GM18499 (cell line): ENCODE measurements around the gene ENAH.
"Not testable (repeated sequence)": the region's sequence is repeated elsewhere in the genome, so short reads cannot be mapped to it uniquely, and the experiment has no call there.

Experiments used
- ATAC-seq: cut with Tn5 transposase; IDR thresholded peaks from one replicate; pipeline ENCODE4 v1.9.1; 2021; ENCODE audit warnings: moderate number of reproducible peaks; ENCODE audit not compliant: insufficient read depth, unreplicated experiment

ENAH gene

DNA sequence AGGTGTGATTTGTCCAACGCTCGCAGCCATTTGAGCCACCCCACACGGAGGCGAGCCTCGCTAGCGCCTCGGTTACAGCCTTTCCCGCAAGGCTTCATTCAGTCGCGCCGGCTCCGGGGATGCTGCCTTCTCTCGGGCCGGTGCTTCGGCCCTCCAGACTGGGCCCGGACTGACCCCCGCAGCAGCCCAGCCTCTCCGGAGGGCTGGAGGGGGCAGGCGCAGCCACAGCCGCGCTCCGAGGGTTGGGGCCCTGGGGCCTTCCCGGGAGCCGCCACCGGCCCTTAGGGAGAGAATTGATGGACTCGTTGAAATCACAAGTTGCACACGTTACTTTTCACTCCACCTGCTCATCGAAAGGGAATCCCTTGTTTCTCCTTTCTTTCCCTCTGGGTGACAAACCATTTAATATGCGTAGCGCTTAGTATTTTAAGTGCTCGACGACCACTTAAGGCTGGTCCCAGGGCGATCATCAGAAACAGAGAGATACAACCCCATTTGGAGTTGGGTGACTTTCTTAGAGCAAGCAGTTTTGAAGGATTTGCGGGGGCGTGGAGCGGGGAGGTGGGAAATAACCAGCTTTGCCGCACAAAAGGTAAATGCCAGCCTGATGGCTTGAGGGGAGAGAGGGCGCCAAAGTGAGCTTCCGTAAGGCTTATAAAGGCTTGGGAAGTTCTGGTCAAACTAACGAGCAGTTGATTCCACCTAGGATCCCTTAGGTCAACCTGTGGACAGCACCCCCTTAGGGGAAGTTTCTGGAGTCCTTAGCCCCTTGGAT is 24.6 kb upstream of the ENAH start:
- no peak for ATAC-seq

GRCh38 chr1:225674381-225674780 is 21.5 kb upstream of the ENAH start:
- ATAC-seq, result no peak

DNA sequence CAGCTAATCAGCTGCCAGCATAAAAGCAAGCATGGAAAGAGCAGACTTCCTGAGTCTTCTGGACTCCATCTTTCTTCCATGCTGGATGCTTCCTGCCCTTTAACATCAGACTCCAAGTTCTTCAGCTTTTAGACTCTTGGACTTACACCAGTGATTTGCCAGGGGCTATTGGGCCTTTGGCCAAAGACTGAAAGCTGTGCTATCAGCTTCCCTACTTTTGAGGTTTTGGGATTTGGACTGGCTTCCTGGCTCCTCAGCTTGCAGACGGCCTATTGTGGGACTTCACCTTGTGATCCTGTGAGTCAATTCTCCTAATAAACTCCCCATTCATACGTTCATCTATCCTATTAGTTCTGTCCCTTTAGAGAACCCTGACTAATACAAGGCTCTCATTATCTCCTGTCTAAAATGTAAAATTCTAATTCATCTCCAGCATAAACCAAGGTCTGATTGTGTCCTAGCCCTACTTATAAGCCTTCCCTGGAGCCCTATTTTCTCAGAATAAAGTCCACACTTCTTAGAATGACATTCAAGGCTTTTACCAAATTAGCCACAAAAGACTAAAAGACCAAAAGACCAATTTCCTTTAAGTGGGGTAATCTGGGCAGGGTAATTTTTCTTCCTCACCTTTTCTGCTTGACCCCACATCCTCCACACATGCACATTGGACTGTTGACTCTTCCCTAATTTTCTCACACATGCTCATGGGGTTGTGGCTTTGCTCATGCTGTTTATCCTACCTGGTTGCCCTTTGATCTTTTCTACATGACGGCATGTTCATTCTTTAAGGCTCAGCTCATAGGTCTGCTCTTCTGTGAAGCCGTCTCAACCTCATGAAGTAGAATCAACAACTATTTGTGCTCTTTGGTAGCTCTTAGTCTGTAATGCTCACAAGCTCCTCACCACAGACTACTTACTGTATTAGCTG is 18.1 kb upstream of the ENAH start:
- ATAC-seq, result no peak

DNA sequence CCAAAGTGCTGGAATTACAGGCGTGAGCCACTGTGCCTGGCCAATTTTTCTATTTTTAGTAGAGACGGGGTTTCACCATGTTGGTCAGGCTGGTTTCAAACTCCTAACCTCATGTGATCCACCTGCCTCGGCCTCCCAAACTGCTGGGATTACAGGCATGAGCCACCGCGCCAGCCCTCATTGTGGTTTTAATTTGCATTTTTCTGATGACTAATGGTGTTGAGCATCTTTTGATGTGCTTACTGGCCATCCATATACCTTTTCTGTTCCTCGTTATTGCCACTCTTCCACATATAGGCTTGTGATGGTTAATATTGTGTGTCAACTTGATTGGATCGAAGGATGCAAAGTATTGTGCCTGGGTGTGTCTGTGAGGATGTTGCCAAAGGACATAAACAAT is 17.4 kb upstream of the ENAH start:
- ATAC-seq, result no peak

- no peak for ATAC-seq
Measured at GRCh38 chr1:225668222-225668621, 15.3 kb upstream of the ENAH start.

DNA sequence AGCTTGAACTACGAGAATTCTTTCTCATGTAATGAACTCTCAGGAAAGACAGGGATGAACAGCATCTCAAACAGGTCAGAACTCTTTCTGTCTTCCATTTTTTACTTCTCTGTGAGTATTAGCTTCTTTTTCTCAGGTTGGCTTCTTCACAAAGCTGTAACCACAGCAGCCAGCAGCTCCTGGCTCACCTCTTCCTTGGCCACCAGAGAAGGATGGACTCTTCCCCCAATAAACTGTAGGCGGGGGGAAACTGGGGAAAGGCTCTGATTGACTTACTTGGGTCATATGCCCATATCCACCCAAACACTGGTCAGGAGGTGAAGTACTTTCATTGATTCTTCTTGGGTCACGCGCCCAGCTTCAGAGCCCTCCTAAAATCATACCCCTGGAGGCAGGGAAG is 14.4 kb upstream of the ENAH start:
- no peak for ATAC-seq

GRCh38 chr1:225666495-225666894 is 13.6 kb upstream of the ENAH start:
- no peak for ATAC-seq

- no peak for ATAC-seq
Measured at GRCh38 chr1:225664762-225665161, 11.8 kb upstream of the ENAH start.

GRCh38 chr1:225662155-225662554 is 9.2 kb upstream of the ENAH start:
- no peak for ATAC-seq

GRCh38 chr1:225660544-225660946 is 7.6 kb upstream of the ENAH start:
- no peak for ATAC-seq

- no peak for ATAC-seq
Measured at GRCh38 chr1:225658041-225658440, 5.1 kb upstream of the ENAH start.

DNA sequence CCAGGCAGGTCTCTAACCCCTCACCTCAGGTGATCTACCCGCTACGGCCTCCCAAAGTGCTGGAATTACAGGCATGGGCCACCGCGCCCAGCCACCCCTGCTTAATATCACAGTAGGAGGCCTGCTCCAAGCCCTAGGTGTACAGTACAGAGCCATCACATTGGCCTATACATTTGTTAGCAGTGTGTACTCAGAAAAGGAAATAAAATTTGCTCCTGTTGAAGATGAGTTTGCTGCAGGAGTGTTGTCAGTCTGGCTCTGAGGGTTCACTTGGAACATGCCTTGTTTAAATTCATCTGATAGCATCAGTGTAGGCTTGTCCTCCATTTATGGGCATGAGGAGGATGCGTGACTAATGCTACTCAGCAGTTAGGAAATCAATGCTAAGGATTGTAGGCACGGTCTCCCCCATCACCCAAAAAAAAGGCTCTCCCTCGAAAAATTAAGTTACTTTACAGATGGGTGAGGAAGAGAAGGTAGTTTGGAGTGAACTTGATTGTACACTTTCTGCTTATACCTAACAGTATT is 4.6 kb upstream of the ENAH start:
- ATAC-seq, result no peak

GRCh38 chr1:225656259-225656655 is 3.3 kb upstream of the ENAH start:
- not testable (repeated sequence) for ATAC-seq

DNA sequence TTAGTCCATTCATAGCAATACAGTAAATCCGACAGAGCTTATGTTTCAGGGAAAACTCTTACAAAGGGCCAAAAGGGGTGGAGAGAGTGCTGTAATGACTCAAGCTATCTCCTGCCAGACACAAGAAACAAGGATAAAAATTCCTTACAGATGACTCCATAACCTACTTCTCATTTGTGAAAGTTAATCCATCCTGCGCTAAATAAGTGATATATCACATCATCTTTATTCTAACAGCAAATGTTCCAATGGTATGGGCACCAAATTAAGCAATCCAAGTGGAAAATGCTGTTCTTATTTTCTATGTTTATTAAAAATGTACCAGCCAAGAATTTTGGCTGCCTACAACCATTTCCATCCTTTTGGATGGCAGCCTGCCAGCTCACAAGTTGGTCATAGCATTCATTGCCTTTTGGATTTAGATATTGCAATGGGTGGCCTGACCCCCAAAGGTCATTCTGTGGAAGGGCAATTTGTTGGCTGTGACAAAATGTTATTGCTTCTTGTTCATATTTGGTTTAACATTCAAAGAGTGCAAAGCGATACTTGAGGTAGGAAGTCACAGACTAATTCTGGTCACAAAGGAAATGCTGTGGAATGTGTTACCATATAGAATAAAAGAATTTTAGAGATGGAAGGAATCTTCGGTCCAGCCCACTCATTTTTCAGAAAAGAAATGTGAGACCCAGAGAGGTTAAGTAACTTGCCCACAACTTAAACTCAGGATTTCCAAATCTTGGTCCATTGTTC is 2.8 kb upstream of the ENAH start:
- no peak for ATAC-seq

GRCh38 chr1:225654688-225655508 is 2.0 kb upstream of the ENAH start:
- ATAC-seq, result no peak

DNA sequence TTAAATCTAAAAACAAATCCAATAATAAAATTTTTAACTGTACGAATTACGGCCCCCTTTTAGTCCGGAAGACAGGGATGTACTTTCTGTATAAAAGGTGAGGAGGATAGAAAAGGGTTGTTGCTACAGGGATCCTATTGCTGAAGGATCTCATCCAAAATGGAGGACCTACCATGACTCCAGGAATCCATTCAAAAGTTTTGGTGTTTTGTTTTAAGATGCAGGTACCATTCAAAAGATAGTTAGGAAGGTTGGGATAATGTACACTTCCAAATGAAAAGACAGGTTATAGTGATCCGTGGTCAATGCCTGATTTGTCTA is 1.3 kb upstream of the ENAH start:
- no peak for ATAC-seq

- ATAC-seq, result no peak
Measured at GRCh38 chr1:225653463-225654276, 747 bp upstream of the ENAH start.

- no peak for ATAC-seq
Measured at GRCh38 chr1:225651872-225652728, 823 bp downstream of the ENAH start.
